Mucosa of descending colon (tissue), 3 donors: ENCODE data around the gene SSR4. TPM values are rescaled to one million over a fixed set of nuclear protein-coding genes. Genes with fewer than 3 reads are reported as not detected.

Experiments
- ATAC-seq: fragments of 200-7000 bp; cut with Tn5 transposase; one replicate; pipeline ENCODE4 v1.9.1; 2020; ENCODE audit warnings: mild to moderate bottlenecking, moderate library complexity
- DNase-seq, 3 donors: peaks; one replicate each; pipeline ENCODE4 v3.0.0-alpha.2; 2020
- H3K36me3 ChIP-seq: fragments of 200-600 bp; one replicate; pipeline ENCODE4 v1.8.0; 2021; ENCODE audit warnings: low read depth, mild to moderate bottlenecking
- H3K4me1 ChIP-seq: fragments of 200-600 bp; one replicate; pipeline ENCODE4 v1.8.0; 2021; ENCODE audit warnings: low read depth, mild to moderate bottlenecking
- H3K4me3 ChIP-seq: fragments of 200-600 bp; one replicate; pipeline ENCODE4 v1.8.0; 2021; ENCODE audit warnings: mild to moderate bottlenecking
- H3K9me3 ChIP-seq: fragments of 200-600 bp; one replicate; pipeline ENCODE4 v1.8.0; 2021; ENCODE audit warnings: mild to moderate bottlenecking
- CTCF ChIP-seq: fragments of 200-600 bp; IDR thresholded peaks from one replicate; pipeline ENCODE4 v1.8.0; 2022; ENCODE audit warnings: antibody characterized with exemption, mild to moderate bottlenecking
- intact Hi-C, 2 donors: fragments of 100-400 bp; cut with DNase I in 1 of 2; cut with micrococcal nuclease in 1 of 2; formaldehyde crosslinking; loops; one replicate each; pipeline versions ENCODE4 v1.11.0 to v1.11.1; 2022; cut with DNase I, micrococcal nuclease
- total RNA-seq, 3 donors: library from RNA; stranded (reverse); fragmentation: NEBNext Ultra II Directional in 2 of 3; extraction: Animal tissue kit (Norgen Biotek cat#: 25700) in 2 of 3; gene quantifications; one replicate each; pipeline versions ENCODE4 v1.2.1 to v1.2.4, GENCODE V29; 2021 to 2023
- donor health status: DM: no; HTN: no; CAD: no; lungs with moderate emphysema.
- donor health status: DM: no; HTN: no; CAD: no.
- donor health status: DM: no; HTN: yes; CAD: no.

The SSR4 gene
- total RNA-seq, 3 donors from 2014 or later = 129 to 297 (median 174) TPM

DNA sequence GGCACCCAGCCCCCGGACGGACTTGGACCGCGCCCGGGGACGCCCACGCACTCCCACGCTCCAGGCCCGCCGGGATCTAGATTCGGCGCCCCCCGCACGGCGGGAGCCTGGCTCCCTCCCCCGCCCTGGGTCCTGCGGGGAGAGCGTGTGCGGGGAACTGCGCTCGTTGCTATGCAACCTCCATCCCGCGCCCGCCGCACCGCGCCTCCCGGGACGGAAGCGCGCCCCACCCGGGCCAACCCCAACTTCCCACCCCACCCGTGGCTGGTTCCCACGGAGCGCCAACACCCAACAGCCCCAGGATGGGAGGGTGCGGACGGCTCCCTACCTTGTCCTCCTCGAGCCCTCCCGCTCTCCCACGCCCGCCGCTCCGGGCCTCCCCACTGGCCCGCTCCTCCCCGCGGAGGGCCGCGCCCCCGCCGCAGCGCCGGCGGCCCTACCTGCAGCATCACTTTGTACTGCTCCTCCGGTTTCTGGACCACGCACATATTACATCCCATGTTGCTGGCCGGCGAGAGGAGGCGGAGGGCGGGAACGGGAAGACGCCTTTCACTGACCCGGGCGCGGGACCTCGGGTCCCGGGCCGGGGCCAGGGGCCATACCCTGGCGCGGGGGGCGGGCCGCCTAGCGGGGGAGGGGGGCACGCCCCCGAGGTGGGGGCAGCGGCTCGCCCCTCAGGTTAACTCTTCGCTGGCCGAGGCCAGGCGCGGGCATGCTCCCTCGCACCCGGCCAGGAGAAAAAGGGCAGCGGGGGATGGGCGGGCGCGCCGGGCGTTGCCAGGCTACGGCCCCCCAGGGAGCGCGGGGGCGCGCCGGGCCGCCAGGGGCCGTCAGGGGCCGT lies 35.6 kb downstream of the SSR4 start, which contains the start of gene PDZD4:
Gene PDZD4 (minus strand): TSS at position 746 of the 841 bp plus-strand sequence. CDS start 246 bp downstream, at position 500.
- ATAC-seq (no peak), DNase-seq (no peak)
- Histone ChIP-seq H3K9me3 (no peaks in the 10 kb centered on the region), H3K4me3 (no peak within 1 kb of the TSS), H3K36me3 (no peaks in the 10 kb centered on the region), H3K4me1 (no peaks in the 10 kb centered on the region)
- intact Hi-C loops = no loop called here
- no peak for TF ChIP-seq CTCF

DNA sequence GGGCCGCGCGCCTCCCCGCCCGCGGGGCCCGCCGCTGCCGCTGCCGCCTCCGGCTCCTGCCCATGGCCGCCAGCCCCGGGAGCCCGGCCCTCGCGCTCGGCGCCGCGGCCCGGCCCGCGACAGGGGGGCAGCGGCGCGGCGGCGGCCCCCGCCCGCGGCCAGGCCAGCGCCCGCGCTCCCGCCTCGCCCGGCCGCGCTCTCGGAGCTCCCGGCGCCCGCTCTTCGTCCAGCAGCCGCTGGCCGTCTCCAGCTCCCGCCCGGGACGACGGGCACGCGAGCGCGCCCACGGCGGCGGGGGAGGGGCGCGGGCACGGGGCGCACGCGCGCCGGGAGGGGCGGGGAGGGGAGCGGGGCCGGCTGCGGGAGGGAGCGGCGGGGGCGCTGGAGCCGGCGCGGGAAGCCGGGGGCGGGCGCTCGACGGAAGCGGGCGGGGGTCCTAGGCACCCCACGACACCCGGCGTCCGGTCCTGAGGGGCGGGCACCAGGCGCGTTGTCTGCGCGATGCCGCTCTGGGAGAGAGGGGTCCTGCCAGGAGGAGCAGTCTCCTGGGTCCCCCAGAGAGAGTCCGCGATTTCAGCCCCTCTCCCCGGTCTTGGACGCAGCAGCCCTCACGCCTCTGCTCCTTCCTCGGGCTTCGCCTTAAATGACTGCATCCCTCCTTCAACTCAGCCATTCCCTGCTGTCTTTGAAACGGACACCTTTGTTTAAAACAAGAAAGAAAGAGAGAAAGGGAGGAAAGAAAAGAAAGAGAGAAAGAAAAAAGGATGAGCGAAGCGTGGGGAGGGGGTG lies 36.4 kb downstream of the SSR4 start:
- intact Hi-C loops = no loop called here
- no peak for DNase-seq
- TF ChIP-seq CTCF = no peak
- no peak for ATAC-seq
- no peaks in the 10 kb centered on the region for H3K4me1 ChIP-seq
- no peaks in the 10 kb centered on the region for H3K36me3 ChIP-seq
- H3K4me3 ChIP-seq = no peak overlapping the region
- no peaks in the 10 kb centered on the region for H3K9me3 ChIP-seq

GRCh38 chrX:153831429-153832150 lies 37.1 kb downstream of the SSR4 start:
- no peaks in the 10 kb centered on the region for H3K36me3 ChIP-seq
- H3K9me3 ChIP-seq = no peaks in the 10 kb centered on the region
- ATAC-seq (no peak), DNase-seq (no peak)
- no peak for TF ChIP-seq CTCF
- no peak overlapping the region for H3K4me3 ChIP-seq
- intact Hi-C loops = no loop called here
- H3K4me1 ChIP-seq = no peaks in the 10 kb centered on the region

GRCh38 chrX:153832728-153833127 lies 38.3 kb downstream of the SSR4 start:
- Histone ChIP-seq H3K4me3 (no peak overlapping the region), H3K36me3 (no peaks in the 10 kb centered on the region), H3K9me3 (no peaks in the 10 kb centered on the region), H3K4me1 (no peaks in the 10 kb centered on the region)
- DNase-seq (no peak), ATAC-seq (no peak)
- no peak for TF ChIP-seq CTCF
- intact Hi-C loops = no loop called here

DNA sequence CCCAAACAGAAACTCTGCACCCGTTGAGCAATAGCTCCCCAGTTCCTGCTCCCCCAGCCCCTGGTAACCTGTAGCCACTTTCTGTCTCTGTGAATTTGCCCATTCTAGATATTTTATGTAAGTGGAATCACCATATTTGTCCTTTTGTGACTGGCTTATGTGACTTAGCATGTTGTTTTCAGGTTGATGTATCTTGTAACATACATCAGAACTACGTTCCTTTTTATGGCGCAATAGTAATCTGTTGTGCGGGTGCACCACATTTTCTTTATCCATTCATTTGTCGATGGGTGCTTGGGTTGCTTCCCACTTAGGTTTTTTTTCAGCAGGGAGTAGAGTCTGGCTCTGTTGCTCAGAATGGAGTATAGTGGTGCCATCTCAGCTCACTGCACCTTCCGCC lies 42.5 kb downstream of the SSR4 start:
- no peak overlapping the region for H3K4me3 ChIP-seq
- no peak for TF ChIP-seq CTCF
- ATAC-seq = no peak
- DNase-seq = no peak
- H3K9me3 ChIP-seq = no peaks in the 10 kb centered on the region
- H3K36me3 ChIP-seq = no peaks in the 10 kb centered on the region
- intact Hi-C loops = no loop called here
- H3K4me1 ChIP-seq = no peaks in the 10 kb centered on the region
